HG03060 (cell line): ENCODE data around the gene UGGT1.

Source experiments
- ATAC-seq: cut with Tn5 transposase; IDR thresholded peaks from one replicate; pipeline ENCODE4 v1.9.1; 2021; ENCODE audit warnings: low read depth, moderate number of reproducible peaks; ENCODE audit not compliant: unreplicated experiment

UGGT1 gene

GRCh38 chr2:128090945-128091725 lies at the start of gene UGGT1:
UGGT1 (plus strand) TSS chr2:128091200; CDS start chr2:128091358, 158 bp downstream.
- ATAC-seq: peak; percentile 91

- ATAC-seq: no peak
These were observed 49.4 kb upstream of the UGGT1 start for GRCh38 chr2:128041561-128041960.

GRCh38 chr2:128043041-128043440 lies 48.0 kb upstream of the UGGT1 start:
- no peak for ATAC-seq

- no peak for ATAC-seq
These were observed 37.7 kb upstream of the UGGT1 start for GRCh38 chr2:128053331-128053730.

- ATAC-seq: no peak
These were observed 36.7 kb upstream of the UGGT1 start for GRCh38 chr2:128054104-128054885.

- no peak for ATAC-seq
These were observed 33.7 kb upstream of the UGGT1 start for GRCh38 chr2:128057334-128057733.

- no peak for ATAC-seq
These were observed 32.9 kb upstream of the UGGT1 start for GRCh38 chr2:128058114-128058513.

GRCh38 chr2:128062571-128062970 lies 28.4 kb upstream of the UGGT1 start:
- no peak for ATAC-seq

- no peak for ATAC-seq
These were observed 26.6 kb upstream of the UGGT1 start for GRCh38 chr2:128064353-128064752.

GRCh38 chr2:128069769-128070168 lies 21.2 kb upstream of the UGGT1 start:
- ATAC-seq: no peak

- no peak for ATAC-seq
These were observed 17.7 kb upstream of the UGGT1 start for GRCh38 chr2:128073278-128073677.

GRCh38 chr2:128076461-128077106 lies 14.4 kb upstream of the UGGT1 start:
- no peak for ATAC-seq

GRCh38 chr2:128084757-128085156 lies 6.2 kb upstream of the UGGT1 start:
- ATAC-seq: no peak

- no peak for ATAC-seq
These were observed 4.8 kb upstream of the UGGT1 start for GRCh38 chr2:128086244-128086643.

GRCh38 chr2:128090575-128090944 lies 440 bp upstream of the UGGT1 start:
- no peak for ATAC-seq

GRCh38 chr2:128091726-128092080 lies 703 bp downstream of the UGGT1 start:
- ATAC-seq: no peak

- no peak for ATAC-seq
These were observed 1.7 kb downstream of the UGGT1 start for GRCh38 chr2:128092656-128093055.

GRCh38 chr2:128093762-128094161 lies 2.8 kb downstream of the UGGT1 start:
- no peak for ATAC-seq

- ATAC-seq: no peak
These were observed 4.2 kb downstream of the UGGT1 start for GRCh38 chr2:128095201-128095600.

GRCh38 chr2:128103407-128103806 lies 12.4 kb downstream of the UGGT1 start:
- ATAC-seq: no peak

- ATAC-seq: no peak
These were observed 14.1 kb downstream of the UGGT1 start for GRCh38 chr2:128105072-128105471.
